Panc1 (cell line): ENCODE measurements around the gene CD177.

Experiments
- CTCF ChIP-seq: fragments of 450-650 bp; IDR thresholded peaks from 2 replicates; pipeline ENCODE4 v1.5.1; 2017; ENCODE audit warnings: mild to moderate bottlenecking
- REST ChIP-seq, 2 experiments: IDR thresholded peaks; 2 replicates each; pipeline ENCODE4 v1.6.1; 2011 to 2012; ENCODE audit warnings: low read depth in 2 of 2, control low read depth in 1 of 2, low read length in 1 of 2, mild to moderate bottlenecking in 1 of 2, moderate library complexity in 1 of 2; ENCODE audit not compliant: insufficient read depth in 1 of 2
- TCF7L2 ChIP-seq: IDR thresholded peaks from 2 replicates; pipeline ENCODE4 v1.6.1; 2011; ENCODE audit warnings: mild to moderate bottlenecking, low read depth, low read length, inconsistent platforms

GRCh38 chr19:43372462-43372861, 19.0 kb downstream of the CD177 start:
- TF ChIP-seq CTCF (no peak), TCF7L2 (no peak), REST (IDR thresholded peaks at IDR 0.05; ENCODE audit: insufficient read depth in 1 of 2, low read depth in 2 of 2, low read length in 1 of 2) (no peak)
